Left lung (tissue), 10 donors: ENCODE results near the gene KRT75. TPM values are rescaled to one million over a fixed set of nuclear protein-coding genes. Genes with fewer than 3 reads are reported as not detected.

Experiments
- ATAC-seq: fragments of 200-7000 bp; cut with Tn5 transposase; one replicate; pipeline ENCODE4 v1.9.1; 2020; ENCODE audit warnings: moderate library complexity
- DNase-seq, 4 donors: peaks; one replicate each; pipeline ENCODE4 v3.0.0-alpha.2; 2013 to 2020
- H3K27ac ChIP-seq, 2 donors: fragments of 200-600 bp; sonication (generic) in 1 of 2; one replicate each; pipeline versions ENCODE4 v1.5.0 to v1.8.0; 2020 to 2021
- H3K27me3 ChIP-seq, 2 donors: fragments of 200-600 bp; sonication (generic) in 1 of 2; one replicate each; pipeline versions ENCODE4 v1.5.0 to v1.8.0; 2020 to 2021
- H3K36me3 ChIP-seq, 2 donors: fragments of 200-600 bp; sonication (generic) in 1 of 2; one replicate each; pipeline versions ENCODE4 v1.5.0 to v1.8.0; 2020 to 2021
- H3K4me1 ChIP-seq, 2 donors: fragments of 200-600 bp; one replicate each; pipeline ENCODE4 v1.8.0; 2021
- H3K4me3 ChIP-seq, 2 donors: fragments of 200-600 bp; sonication (generic) in 1 of 2; one replicate each; pipeline versions ENCODE4 v1.5.0 to v1.8.0; 2020 to 2021; ENCODE audit warnings: mild to moderate bottlenecking in 1 of 2
- H3K9me3 ChIP-seq, 2 donors: fragments of 200-600 bp; sonication (generic) in 1 of 2; one replicate each; pipeline versions ENCODE4 v1.5.0 to v1.8.0; 2020 to 2021
- CTCF ChIP-seq, 2 donors: fragments of 200-600 bp; sonication (generic) in 1 of 2; IDR thresholded peaks; one replicate each; pipeline versions ENCODE4 v1.5.0 to v1.8.0; 2021; ENCODE audit warnings: antibody characterized with exemption in 2 of 2
- intact Hi-C, 2 donors: fragments of 100-400 bp; cut with DNase I; formaldehyde crosslinking; loops; one replicate each; pipeline versions ENCODE4 v1.11.2 to v1.14.2; 2022
- polyA plus RNA-seq, 6 donors: library from polyadenylated mRNA; unstranded; fragments of 120-200 nt; gene quantifications; one replicate each; pipeline ENCODE4 v1.2.1, GENCODE V29; 2013; ENCODE audit not compliant: insufficient read length in 6 of 6
- total RNA-seq, 2 donors: library from RNA; stranded (reverse); fragmentation: NEBNext Ultra II Directional; extraction: Animal tissue kit (Norgen Biotek cat#: 25700); gene quantifications; one replicate each; pipeline ENCODE4 v1.2.1, GENCODE V29; 2021
- donor health status: DM: no; HTN: yes; CAD: no.
- donor health status: DM: no; HTN: no; CAD: no.

KRT75 gene
- total and polyA plus RNA-seq, 8 donors = not detected

DNA sequence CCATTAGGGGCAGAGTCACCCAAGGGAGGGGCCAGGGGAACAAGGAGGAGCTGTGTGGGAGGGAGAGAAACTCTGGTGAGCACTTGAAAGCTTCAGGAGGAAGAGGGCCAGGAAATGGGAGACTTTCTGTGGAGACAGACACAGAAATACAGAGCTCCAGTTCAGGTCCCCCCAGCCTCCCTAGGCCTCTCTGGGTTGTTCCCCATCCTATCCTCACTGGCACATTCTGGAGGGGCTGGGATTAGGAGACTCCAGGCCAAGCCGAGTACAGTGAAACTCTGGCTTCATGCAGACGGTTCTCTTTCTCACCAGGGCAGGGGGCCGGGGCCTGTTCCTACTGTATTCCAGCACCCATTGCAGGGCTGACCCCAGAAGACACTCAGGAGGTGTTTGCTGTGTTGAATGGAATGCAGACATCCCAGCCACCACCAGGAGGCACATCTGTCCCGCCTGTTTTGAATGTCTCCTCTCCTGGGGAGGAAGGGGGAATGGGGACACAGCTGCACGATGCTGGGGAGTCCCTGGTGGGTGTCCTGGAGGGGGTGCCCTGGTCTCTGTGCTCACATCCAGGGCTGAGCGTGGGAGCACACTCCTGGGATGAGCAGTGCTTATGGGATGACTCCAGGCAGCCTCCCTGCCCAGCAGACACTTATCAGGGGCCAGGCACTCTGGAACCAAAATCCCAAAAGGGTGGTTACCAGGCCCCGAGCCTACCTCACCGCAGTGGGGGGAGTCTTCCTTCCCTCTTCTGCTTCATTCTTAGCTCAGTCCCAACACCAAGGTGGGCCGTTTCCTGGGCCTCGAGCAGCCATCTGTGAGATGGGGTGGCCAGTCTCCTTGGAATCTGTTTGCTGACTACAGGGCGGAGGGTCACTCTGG is 43.2 kb downstream of the KRT75 start:
- Histone ChIP-seq H3K4me3 (no peak overlapping the region), H3K9me3 (no peaks in the 10 kb centered on the region), H3K4me1 (no peaks in the 10 kb centered on the region), H3K27me3 (peaks cover 0 to 49% of the 10 kb centered on the region in 2 donors), H3K36me3 (no peaks in the 10 kb centered on the region), H3K27ac (no peak overlapping the region)
- TF ChIP-seq CTCF (IDR thresholded peaks at IDR 0.05) = peak; percentile 23 to 41
- peak; percentile 36 for ATAC-seq
- intact Hi-C loops = no loop called here
- DNase-seq = no peak

DNA sequence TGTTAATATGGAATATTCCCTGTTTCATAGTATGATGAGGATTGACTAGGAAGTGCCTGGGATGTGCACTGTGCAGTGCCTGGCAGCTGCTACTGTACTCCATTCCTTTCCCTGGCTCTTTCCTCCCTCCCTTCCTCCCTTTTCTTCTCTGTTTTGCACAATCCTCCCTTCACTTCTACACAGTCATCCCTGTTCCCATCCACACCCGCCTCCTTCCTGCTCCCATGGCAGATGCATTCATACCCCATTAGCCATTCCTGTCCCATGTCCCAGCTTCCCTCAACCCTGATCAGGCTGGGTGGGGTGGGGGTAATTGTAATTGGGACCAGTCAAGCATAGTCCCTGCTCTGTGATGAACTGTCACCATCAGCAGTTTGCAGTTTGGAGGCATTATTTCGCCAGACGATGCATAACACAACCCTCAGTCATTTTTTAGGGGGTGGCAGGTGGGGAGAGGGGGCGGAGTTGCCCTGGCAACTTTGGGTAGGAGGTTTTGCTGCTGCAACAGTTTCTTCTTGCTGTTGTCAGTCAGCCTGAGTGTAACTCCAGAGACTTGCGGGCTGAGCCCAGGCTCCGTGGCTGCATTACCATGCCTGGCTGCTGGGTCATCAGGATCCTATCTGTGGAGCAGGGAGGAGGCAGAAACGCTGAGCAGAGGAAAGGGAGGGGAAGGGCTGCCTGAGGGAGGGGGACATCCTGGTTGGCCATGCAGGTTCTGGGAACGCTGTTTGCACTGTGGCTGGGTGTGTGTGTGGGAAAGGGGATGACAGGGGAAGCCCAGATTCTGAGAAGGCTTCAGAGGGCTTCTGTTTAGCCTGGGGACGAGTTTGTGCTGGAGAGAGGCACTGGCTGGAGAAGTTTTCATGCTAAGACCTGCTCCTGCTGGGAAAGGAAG is 44.6 kb downstream of the KRT75 start:
- H3K4me1 ChIP-seq = no peaks in the 10 kb centered on the region
- TF ChIP-seq CTCF (IDR thresholded peaks at IDR 0.05) = no peak
- intact Hi-C loops = no loop called here
- H3K27ac ChIP-seq = no peak overlapping the region
- no peaks in the 10 kb centered on the region for H3K9me3 ChIP-seq
- DNase-seq (no peak), ATAC-seq (peak; percentile 12)
- H3K27me3 ChIP-seq = peaks cover 0 to 39% of the 10 kb centered on the region in 2 donors
- H3K4me3 ChIP-seq = no peak overlapping the region
- no peaks in the 10 kb centered on the region for H3K36me3 ChIP-seq

DNA sequence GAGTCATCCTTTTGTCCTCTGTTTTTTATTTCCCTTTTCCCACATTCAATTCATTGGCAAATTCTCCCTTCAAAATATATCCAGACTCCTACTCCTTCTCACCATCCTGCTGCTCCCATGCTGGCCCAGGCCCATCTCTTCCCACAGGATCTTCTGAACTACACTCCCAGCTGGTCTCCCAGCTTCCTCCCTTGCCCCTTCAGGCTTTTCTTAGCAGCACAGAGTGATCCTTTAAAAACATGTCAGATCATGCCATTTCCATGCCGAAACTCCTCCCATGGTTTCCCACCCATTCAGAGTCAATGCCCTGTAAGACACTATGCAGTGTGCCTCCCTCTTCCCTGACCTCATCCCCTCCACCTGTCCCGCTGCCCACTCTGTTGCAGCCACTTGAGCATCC is 46.3 kb downstream of the KRT75 start:
- Histone ChIP-seq H3K36me3 (no peaks in the 10 kb centered on the region), H3K9me3 (no peaks in the 10 kb centered on the region), H3K27ac (no peak overlapping the region), H3K4me1 (no peaks in the 10 kb centered on the region), H3K27me3 (peaks cover 0 to 40% of the 10 kb centered on the region in 2 donors), H3K4me3 (no peak overlapping the region)
- no peak for TF ChIP-seq CTCF (IDR thresholded peaks at IDR 0.05)
- no peak for DNase-seq
- ATAC-seq = no peak
- intact Hi-C loops = no loop called here

GRCh38 chr12:52385226-52385702 is 48.9 kb downstream of the KRT75 start, which contains the start of gene KRT84:
Gene KRT84, minus strand, starts transcription at chr12:52385652. Its CDS starts 67 bp downstream, at chr12:52385585.
- no peak for TF ChIP-seq CTCF (IDR thresholded peaks at IDR 0.05)
- Histone ChIP-seq H3K36me3 (no peaks in the 10 kb centered on the region), H3K27me3 (peaks cover 0 to 42% of the 10 kb centered on the region in 2 donors), H3K9me3 (no peaks in the 10 kb centered on the region), H3K27ac (no peak within 1 kb of the TSS), H3K4me1 (no peaks in the 10 kb centered on the region), H3K4me3 (no peak within 1 kb of the TSS)
- no peak for ATAC-seq
- DNase-seq = no peak
- intact Hi-C loops = no loop called here

DNA sequence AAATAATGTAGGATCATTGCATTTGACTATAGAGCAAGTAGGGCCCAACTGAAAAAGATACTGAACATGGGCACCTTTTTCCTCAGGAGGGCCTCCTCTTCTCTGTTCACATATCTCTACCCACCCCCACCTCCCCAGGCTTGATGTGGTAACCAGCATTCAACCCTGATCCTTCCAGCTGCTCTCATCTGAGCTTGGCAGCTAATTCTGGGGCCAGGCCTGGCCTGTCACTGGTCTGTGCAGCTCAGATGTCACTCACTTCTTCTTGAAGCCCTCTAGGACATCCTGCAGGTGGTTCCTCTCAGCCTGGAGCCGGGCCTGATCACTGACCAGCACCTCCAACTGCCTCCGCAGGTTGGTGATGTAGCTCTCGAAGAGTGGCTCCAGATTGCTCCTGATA is 50.8 kb downstream of the KRT75 start:
- Histone ChIP-seq H3K27me3 (peaks cover 0 to 36% of the 10 kb centered on the region in 2 donors), H3K9me3 (no peaks in the 10 kb centered on the region), H3K4me3 (no peak overlapping the region), H3K4me1 (no peaks in the 10 kb centered on the region), H3K27ac (no peak overlapping the region), H3K36me3 (no peaks in the 10 kb centered on the region)
- DNase-seq (no peak), ATAC-seq (no peak)
- intact Hi-C loops = no loop called here
- no peak for TF ChIP-seq CTCF (IDR thresholded peaks at IDR 0.05)
